ENCODE results near the gene GFRA1.

The GFRA1 gene

DNA sequence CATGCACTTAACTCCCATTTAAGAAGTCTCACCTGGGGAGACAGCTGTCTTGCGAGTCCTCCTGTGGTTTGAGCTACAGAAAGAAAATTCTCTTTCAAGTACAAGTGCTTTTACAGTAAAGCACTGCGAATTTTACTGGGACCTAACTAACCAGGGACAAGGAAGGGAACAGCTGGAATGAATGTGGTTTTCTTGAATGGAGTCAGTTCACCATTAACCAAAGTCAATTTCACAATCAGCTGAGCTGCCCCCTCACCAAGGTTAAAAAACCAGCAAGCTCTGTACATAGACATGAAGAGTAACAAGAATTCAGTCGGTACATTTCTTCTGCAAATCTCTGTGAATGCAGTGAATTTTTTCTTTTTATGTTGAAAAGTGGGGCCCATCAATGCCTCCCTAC lies 56.3 kb downstream of the GFRA1 start:
- no peak overlapping the region for H3K4me3 ChIP-seq (ENCODE audit: low read depth, low read length)
- DNase-seq (ENCODE audit: low read depth), result no peak
- TF ChIP-seq, protein P1, sequence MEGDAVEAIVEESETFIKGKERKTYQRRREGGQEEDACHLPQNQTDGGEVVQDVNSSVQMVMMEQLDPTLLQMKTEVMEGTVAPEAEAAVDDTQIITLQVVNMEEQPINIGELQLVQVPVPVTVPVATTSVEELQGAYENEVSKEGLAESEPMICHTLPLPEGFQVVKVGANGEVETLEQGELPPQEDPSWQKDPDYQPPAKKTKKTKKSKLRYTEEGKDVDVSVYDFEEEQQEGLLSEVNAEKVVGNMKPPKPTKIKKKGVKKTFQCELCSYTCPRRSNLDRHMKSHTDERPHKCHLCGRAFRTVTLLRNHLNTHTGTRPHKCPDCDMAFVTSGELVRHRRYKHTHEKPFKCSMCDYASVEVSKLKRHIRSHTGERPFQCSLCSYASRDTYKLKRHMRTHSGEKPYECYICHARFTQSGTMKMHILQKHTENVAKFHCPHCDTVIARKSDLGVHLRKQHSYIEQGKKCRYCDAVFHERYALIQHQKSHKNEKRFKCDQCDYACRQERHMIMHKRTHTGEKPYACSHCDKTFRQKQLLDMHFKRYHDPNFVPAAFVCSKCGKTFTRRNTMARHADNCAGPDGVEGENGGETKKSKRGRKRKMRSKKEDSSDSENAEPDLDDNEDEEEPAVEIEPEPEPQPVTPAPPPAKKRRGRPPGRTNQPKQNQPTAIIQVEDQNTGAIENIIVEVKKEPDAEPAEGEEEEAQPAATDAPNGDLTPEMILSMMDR (conservative IDR thresholded peaks at IDR 0.05; ENCODE audit: low read depth, low read length), result no peak

DNA sequence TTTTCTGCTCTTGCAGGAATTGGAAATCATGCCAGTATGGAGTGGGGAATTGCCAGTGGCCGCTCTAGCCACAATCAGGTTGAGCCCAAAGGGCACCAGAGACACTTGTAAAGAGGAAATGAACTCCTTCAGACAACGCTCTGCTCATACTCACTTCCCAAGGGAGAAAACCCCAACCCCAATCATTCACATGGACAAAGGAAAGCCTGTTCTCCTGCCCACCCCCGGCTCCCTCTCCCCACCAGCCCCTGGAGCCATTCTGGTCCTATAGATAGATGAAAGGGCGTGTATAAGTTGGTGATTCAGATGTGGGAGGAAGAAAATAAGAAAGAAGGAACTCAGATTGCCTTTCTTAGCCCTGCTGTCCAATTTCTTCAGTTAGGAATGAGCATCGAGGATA lies 57.4 kb downstream of the GFRA1 start:
- DNase-seq (ENCODE audit: low read depth), result no peak
- TF ChIP-seq, protein P1 (conservative IDR thresholded peaks at IDR 0.05; ENCODE audit: low read depth, low read length), result no peak
- no peak overlapping the region for H3K4me3 ChIP-seq (ENCODE audit: low read depth, low read length)

DNA sequence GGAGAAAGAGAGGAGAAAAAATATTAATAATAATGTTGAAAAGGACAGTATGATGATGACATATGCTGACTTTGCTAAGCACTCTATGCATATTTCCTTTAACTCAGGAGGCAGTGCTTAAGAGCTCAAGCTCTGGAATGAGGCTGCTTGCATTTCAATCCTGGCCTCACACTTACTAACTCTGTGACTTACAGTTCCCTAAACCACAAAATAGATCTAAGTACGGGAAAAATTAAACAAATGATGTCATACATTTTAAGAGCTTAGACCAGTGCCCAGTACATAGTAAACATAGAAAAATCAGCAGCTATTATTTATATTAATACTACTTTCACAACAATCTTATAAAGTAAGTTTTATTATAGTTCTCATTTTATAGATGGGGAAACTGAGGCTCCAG lies 61.3 kb downstream of the GFRA1 start:
- peak; percentile 43 for DNase-seq (ENCODE audit: low read depth)
- no peak overlapping the region for H3K4me3 ChIP-seq (ENCODE audit: low read depth, low read length)
- TF ChIP-seq, protein P1 (conservative IDR thresholded peaks at IDR 0.05; ENCODE audit: low read depth, low read length), result no peak

DNA sequence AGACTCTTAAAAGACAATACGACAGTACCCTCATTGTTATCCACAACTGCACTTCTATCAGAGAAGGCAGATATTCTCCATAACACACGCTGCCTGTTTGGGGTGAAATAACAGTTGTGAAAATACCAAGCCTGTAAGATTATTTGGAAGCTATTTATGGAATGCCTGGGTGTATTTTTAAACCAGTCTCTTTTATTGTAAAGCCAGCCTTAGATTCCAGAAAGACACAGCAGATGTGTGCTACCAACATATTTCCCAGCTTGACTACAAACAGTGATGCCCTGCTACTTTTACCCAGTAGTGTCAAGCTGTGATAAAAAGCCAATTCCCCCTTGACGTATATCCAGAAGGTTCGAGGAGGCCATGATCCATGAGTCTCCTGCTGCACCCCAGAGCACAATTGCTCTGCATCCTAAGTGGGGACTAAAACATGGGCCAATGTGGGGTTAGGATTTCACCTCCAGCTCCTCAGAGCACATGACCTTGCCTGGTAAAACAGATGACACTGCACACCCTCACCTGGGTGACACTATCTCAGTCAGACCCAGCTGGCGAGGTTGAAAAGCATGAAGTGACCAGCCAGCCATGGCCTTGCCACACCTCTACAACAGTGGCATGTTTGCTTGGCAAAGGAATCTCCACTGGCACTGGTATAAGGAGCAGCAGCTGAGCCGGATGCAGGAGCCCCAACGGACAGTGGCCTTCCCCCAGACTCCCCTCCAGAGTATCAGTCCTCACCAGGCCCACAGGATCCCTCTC lies 62.2 kb downstream of the GFRA1 start:
- TF ChIP-seq, protein P1 (conservative IDR thresholded peaks at IDR 0.05; ENCODE audit: low read depth, low read length), result no peak
- no peak for DNase-seq (ENCODE audit: low read depth)
- no peak overlapping the region for H3K4me3 ChIP-seq (ENCODE audit: low read depth, low read length)

DNA sequence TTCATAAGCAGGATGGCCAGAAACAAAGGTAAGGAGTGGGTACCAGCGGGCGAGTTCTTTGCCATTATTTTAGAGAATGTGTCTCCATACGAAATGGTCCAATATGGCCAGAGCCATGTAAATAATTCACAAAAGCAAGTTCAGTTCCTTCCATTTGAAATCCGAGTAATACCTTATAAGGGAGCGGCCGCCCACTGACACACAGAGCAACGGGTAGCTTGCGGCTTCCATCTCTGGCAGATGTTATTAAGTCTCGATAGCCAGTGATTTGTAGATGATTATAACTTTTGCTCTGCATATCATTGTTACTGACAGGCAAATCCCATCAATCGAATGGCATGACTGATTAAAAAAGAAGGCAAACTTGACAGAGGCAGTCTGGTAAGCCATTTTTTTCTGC lies 63.2 kb downstream of the GFRA1 start:
- no peak for DNase-seq (ENCODE audit: low read depth)
- TF ChIP-seq, protein P1 (conservative IDR thresholded peaks at IDR 0.05; ENCODE audit: low read depth, low read length), result no peak
- no peak overlapping the region for H3K4me3 ChIP-seq (ENCODE audit: low read depth, low read length)

DNA sequence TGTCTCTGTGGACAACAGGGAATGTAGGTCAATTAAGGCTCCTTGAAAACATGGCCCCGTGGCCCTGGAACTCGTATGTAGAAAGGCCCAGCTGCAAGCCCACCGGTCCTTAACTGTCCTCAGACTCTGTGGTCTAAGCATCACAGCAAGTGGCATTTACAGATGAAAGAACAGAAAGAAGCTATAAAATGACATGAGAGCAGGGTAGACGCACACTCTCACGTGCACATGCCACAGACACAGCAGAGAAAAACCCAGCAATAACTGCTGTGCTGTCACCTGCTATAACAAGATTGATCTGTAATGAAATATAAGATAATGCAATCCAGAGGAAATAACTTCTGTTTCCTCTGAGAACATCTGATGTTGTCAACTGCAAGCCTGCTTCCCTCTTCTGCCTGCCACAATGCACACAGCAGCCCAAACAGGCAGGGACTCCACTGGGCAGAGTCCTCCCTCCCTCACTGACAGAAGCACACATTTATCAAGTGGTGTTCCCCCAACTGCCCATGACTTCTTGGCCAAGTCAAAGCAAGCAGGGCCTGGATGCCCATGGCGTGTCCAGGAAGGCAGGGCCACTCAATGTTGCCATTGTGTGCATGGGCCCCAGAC lies 63.9 kb downstream of the GFRA1 start:
- TF ChIP-seq, protein P1 (conservative IDR thresholded peaks at IDR 0.05; ENCODE audit: low read depth, low read length), result no peak
- H3K4me3 ChIP-seq (ENCODE audit: low read depth, low read length), result no peak overlapping the region
- DNase-seq (ENCODE audit: low read depth), result no peak

DNA sequence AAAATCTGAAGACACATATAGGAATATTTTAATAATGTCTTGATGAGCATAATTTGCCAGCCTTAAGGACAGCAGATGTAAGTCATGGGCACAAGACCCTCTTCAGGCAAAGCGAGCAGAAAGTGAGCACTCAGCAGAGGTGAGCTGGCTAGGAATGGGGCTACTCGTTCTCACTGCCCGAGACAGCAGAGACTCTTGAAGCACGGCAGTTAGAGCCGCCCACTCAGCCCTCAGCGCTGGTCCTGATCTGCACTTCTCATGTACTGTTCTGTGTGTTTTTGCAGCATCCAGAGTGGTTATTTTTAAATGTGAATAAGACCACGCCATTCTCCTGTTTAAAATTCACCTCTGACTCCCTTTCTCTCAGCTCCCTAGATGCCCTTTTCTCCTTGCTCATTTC lies 65.3 kb downstream of the GFRA1 start:
- H3K4me3 ChIP-seq (ENCODE audit: low read depth, low read length), result no peak overlapping the region
- no peak for DNase-seq (ENCODE audit: low read depth)
- TF ChIP-seq, protein P1 (conservative IDR thresholded peaks at IDR 0.05; ENCODE audit: low read depth, low read length), result no peak
